ENCODE measurements around the gene SEPTIN3. TPM values are rescaled to one million over a fixed set of nuclear protein-coding genes. Genes with fewer than 3 reads are reported as not detected.
"Not testable (repeated sequence)": the region's sequence is repeated elsewhere in the genome, so short reads cannot be mapped to it uniquely, and the experiment has no call there.

Gene SEPTIN3
- total RNA-seq, 1 donor from 2014 or later = 0.05 TPM

- DNase-seq (ENCODE audit: low read depth) = peak; percentile 71
Observed at GRCh38 chr22:41940832-41941765, 28.1 kb upstream of the SEPTIN3 start.

- no peak for DNase-seq (ENCODE audit: low read depth)
Observed at GRCh38 chr22:41943661-41944209, 25.5 kb upstream of the SEPTIN3 start.

GRCh38 chr22:41946629-41947423, 22.4 kb upstream of the SEPTIN3 start, which contains the start of gene CENPM:
Gene CENPM (minus strand): TSS chr22:41947152. CDS start chr22:41947076, 76 bp downstream.
- peak; percentile 86 for DNase-seq (ENCODE audit: low read depth)

- DNase-seq (ENCODE audit: low read depth) = no peak
Observed at GRCh38 chr22:41947424-41948080, 21.7 kb upstream of the SEPTIN3 start.

- peak; percentile 39 for DNase-seq (ENCODE audit: low read depth)
Observed at GRCh38 chr22:41948142-41948541, 21.1 kb upstream of the SEPTIN3 start.

GRCh38 chr22:41948928-41949296, 20.3 kb upstream of the SEPTIN3 start:
- not testable (repeated sequence) for DNase-seq (ENCODE audit: low read depth)

GRCh38 chr22:41949297-41949965, 19.8 kb upstream of the SEPTIN3 start:
- DNase-seq (ENCODE audit: low read depth) = no peak

- DNase-seq (ENCODE audit: low read depth) = no peak
Observed at GRCh38 chr22:41951898-41952474, 17.3 kb upstream of the SEPTIN3 start, which contains the start of gene SMIM45. Gene SMIM45 (plus strand): TSS chr22:41952150.

GRCh38 chr22:41952713-41953112, 16.5 kb upstream of the SEPTIN3 start:
- no peak for DNase-seq (ENCODE audit: low read depth)

- no peak for DNase-seq (ENCODE audit: low read depth)
Observed at GRCh38 chr22:41957941-41958556, 11.2 kb upstream of the SEPTIN3 start.

- DNase-seq (ENCODE audit: low read depth) = peak; percentile 22
Observed at GRCh38 chr22:41963453-41964111, 5.7 kb upstream of the SEPTIN3 start.

- no peak for DNase-seq (ENCODE audit: low read depth)
Observed at GRCh38 chr22:41964112-41964491, 5.1 kb upstream of the SEPTIN3 start.

- no peak for DNase-seq (ENCODE audit: low read depth)
Observed at GRCh38 chr22:41966225-41966606, 3.0 kb upstream of the SEPTIN3 start.

- DNase-seq (ENCODE audit: low read depth) = peak; percentile 74
Observed at GRCh38 chr22:41966607-41967240, 2.5 kb upstream of the SEPTIN3 start.

GRCh38 chr22:41968601-41969000, 642 bp upstream of the SEPTIN3 start:
- no peak for DNase-seq (ENCODE audit: low read depth)

- no peak for DNase-seq (ENCODE audit: low read depth)
Observed at GRCh38 chr22:41970601-41971000, 1.4 kb downstream of the SEPTIN3 start.

GRCh38 chr22:41971431-41971830, 2.2 kb downstream of the SEPTIN3 start:
- no peak for DNase-seq (ENCODE audit: low read depth)

- DNase-seq (ENCODE audit: low read depth) = no peak
Observed at GRCh38 chr22:41974691-41975290, 5.5 kb downstream of the SEPTIN3 start.

Data from renal cortical epithelial cell (primary cell).